ENCODE measurements around the gene TMEM115. TPM values are rescaled to one million over a fixed set of nuclear protein-coding genes. Genes with fewer than 3 reads are reported as not detected.

The TMEM115 gene
- total and polyA plus RNA-seq, 2 of the 13 experiments (the other 11 are each of a cell fraction or from before 2014, with no cell fraction given) = 22.1 to 30.7 TPM

- TF ChIP-seq TRIM22 (IDR thresholded peaks at IDR 0.05) (no peak), ZNF775 (CRISPR knock-in tag; IDR thresholded peaks at IDR 0.05; ENCODE audit: borderline replicate concordance) (no peak), ZFY (CRISPR knock-in tag; IDR thresholded peaks at IDR 0.05) (peak; percentile 28; the same call in 1 of the 2 replicates), ZSCAN12 (CRISPR knock-in tag; IDR thresholded peaks at IDR 0.05) (no peak), GATA4 (IDR thresholded peaks at IDR 0.05; ENCODE audit: borderline replicate concordance, low read depth) (no peak), ZNF546 (CRISPR knock-in tag; conservative IDR thresholded peaks at IDR 0.05) (no peak), CBX1 (IDR thresholded peaks at IDR 0.05; ENCODE audit: low read depth) (no peak), SRF (IDR thresholded peaks at IDR 0.05; ENCODE audit: low read depth, low read length) (no peak), FUBP1 (CRISPR knock-in tag; IDR thresholded peaks at IDR 0.05; ENCODE audit: borderline replicate concordance) (no peak), ZNF354B (CRISPR knock-in tag; IDR thresholded peaks at IDR 0.05) (no peak), ZNF20 (CRISPR knock-in tag; IDR thresholded peaks at IDR 0.05) (no peak), ZNF383 (CRISPR knock-in tag; IDR thresholded peaks at IDR 0.05; ENCODE audit: borderline replicate concordance) (0 out of 2 replicates have a peak, but pooled peaks have one; percentile 25), FOSL2 (CRISPR knock-in tag; IDR thresholded peaks at IDR 0.05) (no peak), THAP8 (CRISPR knock-in tag; IDR thresholded peaks at IDR 0.05; ENCODE audit: borderline replicate concordance) (no peak), SMAD9 (CRISPR knock-in tag; IDR thresholded peaks at IDR 0.05) (no peak), CEBPZ (IDR thresholded peaks at IDR 0.05; ENCODE audit: low read length) (no peak), ZNF790 (CRISPR knock-in tag; IDR thresholded peaks at IDR 0.05; ENCODE audit: borderline replicate concordance) (no peak), ZBTB26 (CRISPR knock-in tag; IDR thresholded peaks at IDR 0.05; ENCODE audit: borderline replicate concordance) (no peak), ZSCAN9 (CRISPR knock-in tag; IDR thresholded peaks at IDR 0.05; ENCODE audit: borderline replicate concordance) (no peak), NFKBIZ (CRISPR knock-in tag; IDR thresholded peaks at IDR 0.05) (no peak), ZNF292 (CRISPR knock-in tag; IDR thresholded peaks at IDR 0.05; ENCODE audit: borderline replicate concordance, low read depth) (no peak), ZNF136 (CRISPR knock-in tag; IDR thresholded peaks at IDR 0.05; ENCODE audit: low read depth) (no peak)
Observed at GRCh38 chr3:50324351-50325112, 34.8 kb downstream of the TMEM115 start (continued).

All from HepG2 (cell line).